ENCODE data around the gene TAF1B. TPM values are rescaled to one million over a fixed set of nuclear protein-coding genes. Genes with fewer than 3 reads are reported as not detected.

The TAF1B gene
- total RNA-seq, 3 donors from 2014 or later: 17.0 to 21.6 (median 20.3) TPM

DNA sequence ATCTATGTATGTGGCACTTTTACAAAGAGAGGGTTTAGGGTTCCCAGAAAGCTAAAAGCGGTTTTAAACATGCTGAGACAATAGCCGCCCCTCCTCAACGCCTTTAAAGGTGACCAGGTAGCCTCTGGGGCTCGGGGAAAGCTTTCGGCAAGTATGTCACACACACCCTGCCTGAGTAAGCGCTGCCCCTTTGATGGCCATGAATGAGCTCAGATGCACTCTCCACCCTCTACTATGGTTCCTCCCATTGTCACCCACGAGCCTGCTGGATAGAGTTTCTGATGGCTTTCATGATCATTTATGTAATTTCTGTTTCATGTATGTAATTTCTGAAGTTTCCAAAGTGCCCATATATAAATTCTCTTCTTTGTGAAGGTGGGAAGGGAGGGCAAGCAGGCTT lies 64.1 kb downstream of the TAF1B start:
- Histone ChIP-seq H3K4me1 (no peaks in the 10 kb centered on the region), H3K27me3 (no peaks in the 10 kb centered on the region), H3K9me3 (no peaks in the 10 kb centered on the region), H3K27ac (no peak overlapping the region), H3K36me3 (no peaks in the 10 kb centered on the region), H3K4me3 (no peak overlapping the region)
- no peak for DNase-seq (ENCODE audit: low spot score in 2 of 2)
- intact Hi-C loops (cut with DNase I; ENCODE audit: low total_unique reads): no loop called here
- TF ChIP-seq, protein P1, sequence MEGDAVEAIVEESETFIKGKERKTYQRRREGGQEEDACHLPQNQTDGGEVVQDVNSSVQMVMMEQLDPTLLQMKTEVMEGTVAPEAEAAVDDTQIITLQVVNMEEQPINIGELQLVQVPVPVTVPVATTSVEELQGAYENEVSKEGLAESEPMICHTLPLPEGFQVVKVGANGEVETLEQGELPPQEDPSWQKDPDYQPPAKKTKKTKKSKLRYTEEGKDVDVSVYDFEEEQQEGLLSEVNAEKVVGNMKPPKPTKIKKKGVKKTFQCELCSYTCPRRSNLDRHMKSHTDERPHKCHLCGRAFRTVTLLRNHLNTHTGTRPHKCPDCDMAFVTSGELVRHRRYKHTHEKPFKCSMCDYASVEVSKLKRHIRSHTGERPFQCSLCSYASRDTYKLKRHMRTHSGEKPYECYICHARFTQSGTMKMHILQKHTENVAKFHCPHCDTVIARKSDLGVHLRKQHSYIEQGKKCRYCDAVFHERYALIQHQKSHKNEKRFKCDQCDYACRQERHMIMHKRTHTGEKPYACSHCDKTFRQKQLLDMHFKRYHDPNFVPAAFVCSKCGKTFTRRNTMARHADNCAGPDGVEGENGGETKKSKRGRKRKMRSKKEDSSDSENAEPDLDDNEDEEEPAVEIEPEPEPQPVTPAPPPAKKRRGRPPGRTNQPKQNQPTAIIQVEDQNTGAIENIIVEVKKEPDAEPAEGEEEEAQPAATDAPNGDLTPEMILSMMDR (IDR thresholded peaks at IDR 0.05): no peak

DNA sequence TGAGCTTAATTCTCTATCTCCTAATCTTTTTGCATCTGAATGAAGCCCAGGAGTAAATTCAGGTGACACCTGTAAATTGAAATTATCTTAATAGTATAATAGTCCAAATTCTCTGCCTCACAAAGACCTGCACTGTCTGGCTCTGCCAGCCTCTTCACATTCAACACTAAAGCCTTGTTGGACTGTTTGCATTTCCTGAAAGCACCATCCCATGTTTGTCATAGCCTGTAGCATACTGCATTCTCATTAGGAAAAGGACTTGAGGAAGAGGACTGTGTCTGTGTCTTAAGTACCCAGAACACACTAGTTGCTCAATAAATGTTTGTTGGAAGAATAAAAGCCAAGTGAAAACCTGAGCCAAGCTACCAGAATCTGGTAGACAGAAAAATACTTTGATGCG lies 65.4 kb downstream of the TAF1B start:
- H3K27me3 ChIP-seq: no peaks in the 10 kb centered on the region
- intact Hi-C loops (cut with DNase I; ENCODE audit: low total_unique reads): no loop called here
- TF ChIP-seq POLR2AphosphoS5 (IDR thresholded peaks at IDR 0.05): no peak
- no peaks in the 10 kb centered on the region for H3K9me3 ChIP-seq
- H3K27ac ChIP-seq: no peak overlapping the region
- no peaks in the 10 kb centered on the region for H3K36me3 ChIP-seq
- no peak overlapping the region for H3K4me3 ChIP-seq
- H3K4me1 ChIP-seq: no peaks in the 10 kb centered on the region
- no peak for DNase-seq (ENCODE audit: low spot score in 2 of 2)

DNA sequence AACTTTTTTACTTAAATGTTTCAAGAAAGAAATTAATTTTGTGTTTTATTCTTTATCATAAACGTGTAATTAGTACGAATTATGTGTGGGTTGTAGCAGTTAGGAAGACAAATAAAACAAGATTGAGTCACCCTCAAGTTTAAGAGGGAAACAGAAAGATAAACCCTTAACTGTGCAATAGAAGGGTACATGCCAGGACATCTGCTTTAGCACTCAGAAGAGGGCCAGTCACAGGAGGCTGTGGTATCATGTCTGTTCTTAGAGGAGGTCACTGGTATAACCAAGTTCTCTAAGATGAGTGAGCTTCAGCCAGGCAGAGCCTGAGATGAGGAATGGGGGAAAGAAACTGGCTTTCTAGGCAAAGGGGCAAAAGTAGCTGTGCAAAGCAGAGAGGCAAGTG lies 65.8 kb downstream of the TAF1B start:
- no peaks in the 10 kb centered on the region for H3K9me3 ChIP-seq
- no peak for DNase-seq (ENCODE audit: low spot score in 2 of 2)
- no peaks in the 10 kb centered on the region for H3K27me3 ChIP-seq
- TF ChIP-seq POLR2A (IDR thresholded peaks at IDR 0.05): no peak
- no peaks in the 10 kb centered on the region for H3K36me3 ChIP-seq
- H3K27ac ChIP-seq: no peak overlapping the region
- intact Hi-C loops (cut with DNase I; ENCODE audit: low total_unique reads): no loop called here
- H3K4me3 ChIP-seq: no peak overlapping the region
- no peaks in the 10 kb centered on the region for H3K4me1 ChIP-seq

DNA sequence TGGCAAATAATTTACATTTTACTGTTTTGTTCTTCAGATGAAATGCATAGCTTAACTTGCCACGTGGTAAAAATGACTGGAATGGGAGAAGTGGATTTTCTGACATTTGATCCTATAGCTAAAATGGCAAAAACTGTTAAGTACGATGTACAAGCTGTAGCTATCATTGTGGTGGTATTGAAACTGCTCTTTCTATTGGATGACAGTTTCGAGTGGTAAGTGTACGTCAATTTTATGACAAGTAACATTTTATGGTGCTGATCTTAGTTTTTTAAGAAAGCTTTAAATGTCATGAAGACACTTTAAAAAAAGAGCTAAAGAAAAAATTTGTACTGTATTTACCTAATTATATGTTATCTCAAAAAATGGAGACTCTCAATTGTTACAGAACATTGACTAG lies 67.4 kb downstream of the TAF1B start:
- DNase-seq (ENCODE audit: low spot score in 2 of 2): no peak
- no peaks in the 10 kb centered on the region for H3K9me3 ChIP-seq
- no peaks in the 10 kb centered on the region for H3K4me1 ChIP-seq
- intact Hi-C loops (cut with DNase I; ENCODE audit: low total_unique reads): no loop called here
- no peaks in the 10 kb centered on the region for H3K36me3 ChIP-seq
- no peak overlapping the region for H3K27ac ChIP-seq
- H3K27me3 ChIP-seq: no peaks in the 10 kb centered on the region
- TF ChIP-seq, protein P1 (IDR thresholded peaks at IDR 0.05): no peak
- TF ChIP-seq POLR2A (IDR thresholded peaks at IDR 0.05) (no peak), POLR2AphosphoS5 (IDR thresholded peaks at IDR 0.05) (no peak)
- no peak overlapping the region for H3K4me3 ChIP-seq

DNA sequence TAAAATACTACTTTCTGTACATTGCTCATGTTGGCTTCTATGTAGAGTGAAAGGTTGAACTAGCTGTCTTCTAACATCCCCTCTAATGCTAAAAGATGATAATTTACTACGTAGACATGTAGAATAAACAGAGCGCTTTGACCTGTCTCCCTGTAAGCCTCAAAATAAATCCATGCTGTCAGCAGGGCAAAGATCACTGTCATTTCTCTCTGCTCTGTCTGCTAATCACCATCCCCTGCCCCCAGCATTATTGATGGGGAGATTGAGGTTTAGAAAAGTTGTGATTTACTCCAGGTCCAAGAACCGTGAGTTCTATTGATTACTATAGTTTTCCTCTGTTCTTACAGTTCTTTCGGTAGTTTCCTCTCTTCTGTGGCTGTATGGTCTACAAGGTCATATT lies 69.2 kb downstream of the TAF1B start:
- Histone ChIP-seq H3K4me3 (no peak overlapping the region), H3K27ac (no peak overlapping the region), H3K4me1 (no peaks in the 10 kb centered on the region), H3K27me3 (no peaks in the 10 kb centered on the region), H3K9me3 (no peaks in the 10 kb centered on the region), H3K36me3 (no peaks in the 10 kb centered on the region)
- intact Hi-C loops (cut with DNase I; ENCODE audit: low total_unique reads): no loop called here
- TF ChIP-seq, protein P1 (IDR thresholded peaks at IDR 0.05): no peak
- TF ChIP-seq POLR2A (IDR thresholded peaks at IDR 0.05) (no peak), POLR2AphosphoS5 (IDR thresholded peaks at IDR 0.05) (no peak)
- no peak for DNase-seq (ENCODE audit: low spot score in 2 of 2)

DNA sequence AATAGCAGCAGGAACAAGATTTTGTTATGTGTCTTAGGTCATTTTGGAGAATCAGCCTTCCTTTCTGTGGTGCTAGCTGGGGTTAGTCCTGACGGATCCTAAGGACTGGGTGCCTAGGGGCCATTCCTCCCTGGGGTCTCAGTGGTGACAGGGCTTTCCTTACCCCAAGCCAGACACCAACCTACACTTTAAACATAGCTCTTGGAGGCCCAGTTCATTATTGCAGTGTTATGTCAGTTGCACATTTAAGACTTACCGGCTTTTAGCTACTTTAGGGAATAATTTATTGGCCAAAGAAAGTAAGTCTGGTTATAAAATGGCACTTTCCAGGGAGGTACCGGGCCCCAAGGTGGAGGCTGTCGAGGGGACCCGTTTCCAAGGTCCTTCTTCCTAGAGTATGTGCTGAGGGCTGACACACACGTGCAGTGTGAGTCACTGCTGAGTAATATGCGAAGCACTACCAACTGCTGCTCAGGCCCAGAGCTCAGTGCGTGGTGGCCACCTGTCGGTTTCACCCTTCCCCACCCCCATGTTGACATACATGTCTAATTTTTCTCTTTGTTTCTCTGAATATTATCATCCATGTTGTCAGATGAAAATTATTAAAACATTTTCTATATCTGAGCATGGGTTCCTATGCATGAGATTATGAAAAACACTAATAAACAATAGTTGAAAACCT lies 71.3 kb downstream of the TAF1B start:
- TF ChIP-seq, protein P1 (IDR thresholded peaks at IDR 0.05): no peak
- TF ChIP-seq POLR2A (IDR thresholded peaks at IDR 0.05): no peak
- no peak for TF ChIP-seq POLR2AphosphoS5 (IDR thresholded peaks at IDR 0.05)
- H3K36me3 ChIP-seq: no peaks in the 10 kb centered on the region
- H3K4me3 ChIP-seq: no peak overlapping the region
- H3K27me3 ChIP-seq: no peaks in the 10 kb centered on the region
- intact Hi-C loops (cut with DNase I; ENCODE audit: low total_unique reads): no loop called here
- no peaks in the 10 kb centered on the region for H3K4me1 ChIP-seq
- no peak for DNase-seq (ENCODE audit: low spot score in 2 of 2)
- no peak overlapping the region for H3K27ac ChIP-seq
- H3K9me3 ChIP-seq: no peaks in the 10 kb centered on the region

All from breast epithelium (tissue), 4 donors.